Measurements from ENCODE around the gene GRIP1.

GRIP1 gene

GRCh38 chr12:66644151-66644550 lies 34.7 kb downstream of the GRIP1 start:
- no peak for DNase-seq

- DNase-seq = no peak
Measured at GRCh38 chr12:66640691-66641460, 38.0 kb downstream of the GRIP1 start.

GRCh38 chr12:66638666-66639065 lies 40.2 kb downstream of the GRIP1 start:
- no peak for DNase-seq

GRCh38 chr12:66637699-66638301 lies 41.1 kb downstream of the GRIP1 start:
- DNase-seq = no peak

GRCh38 chr12:66636771-66637170 lies 42.1 kb downstream of the GRIP1 start:
- no peak for DNase-seq

GRCh38 chr12:66633676-66634075 lies 45.2 kb downstream of the GRIP1 start:
- DNase-seq = no peak

- DNase-seq = no peak
Measured at GRCh38 chr12:66629138-66629870, 49.6 kb downstream of the GRIP1 start.

GRCh38 chr12:66627988-66628317 lies 50.9 kb downstream of the GRIP1 start:
- DNase-seq = no peak

- no peak for DNase-seq
Measured at GRCh38 chr12:66627270-66627987, 51.4 kb downstream of the GRIP1 start.

GRCh38 chr12:66624806-66625205 lies 54.1 kb downstream of the GRIP1 start:
- peak; percentile 13 for DNase-seq

- peak; percentile 78 for DNase-seq
Measured at GRCh38 chr12:66623455-66623854, 55.4 kb downstream of the GRIP1 start.

- peak; percentile 33 for DNase-seq
Measured at GRCh38 chr12:66620688-66621087, 58.2 kb downstream of the GRIP1 start.

GRCh38 chr12:66620026-66620425 lies 58.9 kb downstream of the GRIP1 start:
- no peak for DNase-seq

- DNase-seq = no peak
Measured at GRCh38 chr12:66617991-66618390, 60.9 kb downstream of the GRIP1 start.

GRCh38 chr12:66612090-66612775 lies 66.6 kb downstream of the GRIP1 start:
- DNase-seq = no peak

GRCh38 chr12:66607147-66607546 lies 71.7 kb downstream of the GRIP1 start:
- no peak for DNase-seq

GRCh38 chr12:66605293-66605692 lies 73.6 kb downstream of the GRIP1 start:
- DNase-seq = no peak

GRCh38 chr12:66603981-66604479 lies 74.8 kb downstream of the GRIP1 start:
- DNase-seq = no peak

- no peak for DNase-seq
Measured at GRCh38 chr12:66603461-66603860, 75.4 kb downstream of the GRIP1 start.

GRCh38 chr12:66602483-66603143 lies 76.3 kb downstream of the GRIP1 start:
- no peak for DNase-seq

GRCh38 chr12:66600903-66601302 lies 78.0 kb downstream of the GRIP1 start:
- DNase-seq = no peak

- DNase-seq = peak; percentile 33
Measured at GRCh38 chr12:66599816-66600215, 79.1 kb downstream of the GRIP1 start.
